Stromal cell of bone marrow (primary cell): Measurements from ENCODE around the gene KRT33B.
A peak's percentile ranks its signal among the peaks of the same experiment; 100 is the strongest.

Source experiments
- DNase-seq: peaks from one replicate; pipeline ENCODE4 v3.0.0-alpha.2; 2012; ENCODE audit warnings: low read depth

Gene KRT33B

GRCh38 chr17:41324180-41325075 lies 45.2 kb downstream of the KRT33B start:
- DNase-seq, result no peak

- no peak for DNase-seq
Observed at GRCh38 chr17:41322903-41323895, 46.4 kb downstream of the KRT33B start.

- peak; percentile 53 for DNase-seq
Observed at GRCh38 chr17:41322094-41322902, 47.3 kb downstream of the KRT33B start.

- DNase-seq, result no peak
Observed at GRCh38 chr17:41318231-41318630, 51.4 kb downstream of the KRT33B start.

GRCh38 chr17:41315814-41316445 lies 53.7 kb downstream of the KRT33B start:
- DNase-seq, result no peak

GRCh38 chr17:41315204-41315794 lies 54.3 kb downstream of the KRT33B start, which contains the start of gene KRTAP17-1:
KRTAP17-1 (minus strand) TSS chr17:41315710; CDS start chr17:41315650, 60 bp downstream.
- DNase-seq, result no peak
